Measurements from ENCODE around the gene DGKI. TPM values are rescaled to one million over a fixed set of nuclear protein-coding genes. Genes with fewer than 3 reads are reported as not detected.

DGKI gene
- total and polyA plus RNA-seq, 2 experiments from 2014 or later: 0.16 to 1.0 TPM

GRCh38 chr7:137818036-137818435 is 28.7 kb downstream of the DGKI start:
- no peak overlapping the region for H3K27ac ChIP-seq (ENCODE audit: low read depth)
- no peaks in the 10 kb centered on the region for H4K20me1 ChIP-seq (replicated peaks; ENCODE audit: insufficient read depth)
- Mint-ChIP-seq H3K27me3 (ENCODE audit: insufficient read depth, low read depth, poor library complexity) (peaks cover 4% of the 10 kb centered on the region), H3K27ac (no peak overlapping the region), H3K9me3 (no peaks in the 10 kb centered on the region), H3K36me3 (ENCODE audit: low read depth) (no peaks in the 10 kb centered on the region), H3K4me1 (peaks cover 37% of the 10 kb centered on the region), H3K4me3 (no peak overlapping the region)
- peaks cover 23% of the 10 kb centered on the region for H3K4me1 ChIP-seq (ENCODE audit: insufficient read depth)
- H3K4me3 ChIP-seq: no peak overlapping the region
- H3K79me2 ChIP-seq (replicated peaks; ENCODE audit: insufficient read depth): no peaks in the 10 kb centered on the region
- no peak overlapping the region for H3K4me2 ChIP-seq
- no peaks in the 10 kb centered on the region for H3K9me2 ChIP-seq (ENCODE audit: insufficient read depth)
- no peak overlapping the region for H2AFZ ChIP-seq
- H3K27me3 ChIP-seq (ENCODE audit: insufficient read depth): no peaks in the 10 kb centered on the region
- no peak for ATAC-seq
- DNase-seq (ENCODE audit: low spot score): no peak
- no peaks in the 10 kb centered on the region; the same call in 1 of the 2 replicates for H3F3A ChIP-seq (replicated peaks; ENCODE audit: low read depth)
- TF ChIP-seq EZH2phosphoT487 (IDR thresholded peaks at IDR 0.05; ENCODE audit: unreplicated experiment): no peak
- TF ChIP-seq, protein P1, sequence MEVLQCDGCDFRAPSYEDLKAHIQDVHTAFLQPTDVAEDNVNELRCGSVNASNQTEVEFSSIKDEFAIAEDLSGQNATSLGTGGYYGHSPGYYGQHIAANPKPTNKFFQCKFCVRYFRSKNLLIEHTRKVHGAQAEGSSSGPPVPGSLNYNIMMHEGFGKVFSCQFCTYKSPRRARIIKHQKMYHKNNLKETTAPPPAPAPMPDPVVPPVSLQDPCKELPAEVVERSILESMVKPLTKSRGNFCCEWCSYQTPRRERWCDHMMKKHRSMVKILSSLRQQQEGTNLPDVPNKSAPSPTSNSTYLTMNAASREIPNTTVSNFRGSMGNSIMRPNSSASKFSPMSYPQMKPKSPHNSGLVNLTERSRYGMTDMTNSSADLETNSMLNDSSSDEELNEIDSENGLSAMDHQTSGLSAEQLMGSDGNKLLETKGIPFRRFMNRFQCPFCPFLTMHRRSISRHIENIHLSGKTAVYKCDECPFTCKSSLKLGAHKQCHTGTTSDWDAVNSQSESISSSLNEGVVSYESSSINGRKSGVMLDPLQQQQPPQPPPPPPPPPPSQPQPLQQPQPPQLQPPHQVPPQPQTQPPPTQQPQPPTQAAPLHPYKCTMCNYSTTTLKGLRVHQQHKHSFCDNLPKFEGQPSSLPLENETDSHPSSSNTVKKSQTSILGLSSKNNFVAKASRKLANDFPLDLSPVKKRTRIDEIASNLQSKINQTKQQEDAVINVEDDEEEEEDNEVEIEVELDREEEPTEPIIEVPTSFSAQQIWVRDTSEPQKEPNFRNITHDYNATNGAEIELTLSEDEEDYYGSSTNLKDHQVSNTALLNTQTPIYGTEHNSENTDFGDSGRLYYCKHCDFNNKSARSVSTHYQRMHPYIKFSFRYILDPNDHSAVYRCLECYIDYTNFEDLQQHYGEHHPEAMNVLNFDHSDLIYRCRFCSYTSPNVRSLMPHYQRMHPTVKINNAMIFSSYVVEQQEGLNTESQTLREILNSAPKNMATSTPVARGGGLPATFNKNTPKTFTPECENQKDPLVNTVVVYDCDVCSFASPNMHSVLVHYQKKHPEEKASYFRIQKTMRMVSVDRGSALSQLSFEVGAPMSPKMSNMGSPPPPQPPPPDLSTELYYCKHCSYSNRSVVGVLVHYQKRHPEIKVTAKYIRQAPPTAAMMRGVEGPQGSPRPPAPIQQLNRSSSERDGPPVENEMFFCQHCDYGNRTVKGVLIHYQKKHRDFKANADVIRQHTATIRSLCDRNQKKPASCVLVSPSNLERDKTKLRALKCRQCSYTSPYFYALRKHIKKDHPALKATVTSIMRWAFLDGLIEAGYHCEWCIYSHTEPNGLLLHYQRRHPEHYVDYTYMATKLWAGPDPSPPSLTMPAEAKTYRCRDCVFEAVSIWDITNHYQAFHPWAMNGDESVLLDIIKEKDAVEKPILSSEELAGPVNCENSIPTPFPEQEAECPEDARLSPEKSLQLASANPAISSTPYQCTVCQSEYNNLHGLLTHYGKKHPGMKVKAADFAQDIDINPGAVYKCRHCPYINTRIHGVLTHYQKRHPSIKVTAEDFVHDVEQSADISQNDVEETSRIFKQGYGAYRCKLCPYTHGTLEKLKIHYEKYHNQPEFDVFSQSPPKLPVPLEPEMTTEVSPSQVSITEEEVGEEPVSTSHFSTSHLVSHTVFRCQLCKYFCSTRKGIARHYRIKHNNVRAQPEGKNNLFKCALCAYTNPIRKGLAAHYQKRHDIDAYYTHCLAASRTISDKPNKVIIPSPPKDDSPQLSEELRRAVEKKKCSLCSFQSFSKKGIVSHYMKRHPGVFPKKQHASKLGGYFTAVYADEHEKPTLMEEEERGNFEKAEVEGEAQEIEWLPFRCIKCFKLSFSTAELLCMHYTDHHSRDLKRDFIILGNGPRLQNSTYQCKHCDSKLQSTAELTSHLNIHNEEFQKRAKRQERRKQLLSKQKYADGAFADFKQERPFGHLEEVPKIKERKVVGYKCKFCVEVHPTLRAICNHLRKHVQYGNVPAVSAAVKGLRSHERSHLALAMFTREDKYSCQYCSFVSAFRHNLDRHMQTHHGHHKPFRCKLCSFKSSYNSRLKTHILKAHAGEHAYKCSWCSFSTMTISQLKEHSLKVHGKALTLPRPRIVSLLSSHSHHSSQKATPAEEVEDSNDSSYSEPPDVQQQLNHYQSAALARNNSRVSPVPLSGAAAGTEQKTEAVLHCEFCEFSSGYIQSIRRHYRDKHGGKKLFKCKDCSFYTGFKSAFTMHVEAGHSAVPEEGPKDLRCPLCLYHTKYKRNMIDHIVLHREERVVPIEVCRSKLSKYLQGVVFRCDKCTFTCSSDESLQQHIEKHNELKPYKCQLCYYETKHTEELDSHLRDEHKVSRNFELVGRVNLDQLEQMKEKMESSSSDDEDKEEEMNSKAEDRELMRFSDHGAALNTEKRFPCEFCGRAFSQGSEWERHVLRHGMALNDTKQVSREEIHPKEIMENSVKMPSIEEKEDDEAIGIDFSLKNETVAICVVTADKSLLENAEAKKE (CRISPR knock-in tag; IDR thresholded peaks at IDR 0.05): no peak
- no peak for TF ChIP-seq ZNF331 (CRISPR knock-in tag; IDR thresholded peaks at IDR 0.05; ENCODE audit: low read depth)
- no peak for TF ChIP-seq ZNF114 (CRISPR knock-in tag; IDR thresholded peaks at IDR 0.05)
- no peak for TF ChIP-seq STAT1 (IDR thresholded peaks at IDR 0.05; ENCODE audit: unreplicated experiment)
- no peak for TF ChIP-seq NANOG (IDR thresholded peaks at IDR 0.05; ENCODE audit: borderline replicate concordance)
- no peak for TF ChIP-seq EZH2 (IDR thresholded peaks at IDR 0.05; ENCODE audit: low read depth, unreplicated experiment)
- no peak for TF ChIP-seq CTCF (conservative IDR thresholded peaks at IDR 0.05; ENCODE audit: low read depth in 2 of 2)
- TF ChIP-seq CREB1 (CRISPR knock-in tag; IDR thresholded peaks at IDR 0.05; ENCODE audit: low read depth): no peak
- no peak for TF ChIP-seq POLR2AphosphoS5 (IDR thresholded peaks at IDR 0.05; ENCODE audit: low read depth)
- no peak for TF ChIP-seq JUNB (IDR thresholded peaks at IDR 0.05; ENCODE audit: unreplicated experiment)
- TF ChIP-seq, protein P2, sequence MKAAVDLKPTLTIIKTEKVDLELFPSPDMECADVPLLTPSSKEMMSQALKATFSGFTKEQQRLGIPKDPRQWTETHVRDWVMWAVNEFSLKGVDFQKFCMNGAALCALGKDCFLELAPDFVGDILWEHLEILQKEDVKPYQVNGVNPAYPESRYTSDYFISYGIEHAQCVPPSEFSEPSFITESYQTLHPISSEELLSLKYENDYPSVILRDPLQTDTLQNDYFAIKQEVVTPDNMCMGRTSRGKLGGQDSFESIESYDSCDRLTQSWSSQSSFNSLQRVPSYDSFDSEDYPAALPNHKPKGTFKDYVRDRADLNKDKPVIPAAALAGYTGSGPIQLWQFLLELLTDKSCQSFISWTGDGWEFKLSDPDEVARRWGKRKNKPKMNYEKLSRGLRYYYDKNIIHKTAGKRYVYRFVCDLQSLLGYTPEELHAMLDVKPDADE (IDR thresholded peaks at IDR 0.05): no peak
- TF ChIP-seq, protein P3, sequence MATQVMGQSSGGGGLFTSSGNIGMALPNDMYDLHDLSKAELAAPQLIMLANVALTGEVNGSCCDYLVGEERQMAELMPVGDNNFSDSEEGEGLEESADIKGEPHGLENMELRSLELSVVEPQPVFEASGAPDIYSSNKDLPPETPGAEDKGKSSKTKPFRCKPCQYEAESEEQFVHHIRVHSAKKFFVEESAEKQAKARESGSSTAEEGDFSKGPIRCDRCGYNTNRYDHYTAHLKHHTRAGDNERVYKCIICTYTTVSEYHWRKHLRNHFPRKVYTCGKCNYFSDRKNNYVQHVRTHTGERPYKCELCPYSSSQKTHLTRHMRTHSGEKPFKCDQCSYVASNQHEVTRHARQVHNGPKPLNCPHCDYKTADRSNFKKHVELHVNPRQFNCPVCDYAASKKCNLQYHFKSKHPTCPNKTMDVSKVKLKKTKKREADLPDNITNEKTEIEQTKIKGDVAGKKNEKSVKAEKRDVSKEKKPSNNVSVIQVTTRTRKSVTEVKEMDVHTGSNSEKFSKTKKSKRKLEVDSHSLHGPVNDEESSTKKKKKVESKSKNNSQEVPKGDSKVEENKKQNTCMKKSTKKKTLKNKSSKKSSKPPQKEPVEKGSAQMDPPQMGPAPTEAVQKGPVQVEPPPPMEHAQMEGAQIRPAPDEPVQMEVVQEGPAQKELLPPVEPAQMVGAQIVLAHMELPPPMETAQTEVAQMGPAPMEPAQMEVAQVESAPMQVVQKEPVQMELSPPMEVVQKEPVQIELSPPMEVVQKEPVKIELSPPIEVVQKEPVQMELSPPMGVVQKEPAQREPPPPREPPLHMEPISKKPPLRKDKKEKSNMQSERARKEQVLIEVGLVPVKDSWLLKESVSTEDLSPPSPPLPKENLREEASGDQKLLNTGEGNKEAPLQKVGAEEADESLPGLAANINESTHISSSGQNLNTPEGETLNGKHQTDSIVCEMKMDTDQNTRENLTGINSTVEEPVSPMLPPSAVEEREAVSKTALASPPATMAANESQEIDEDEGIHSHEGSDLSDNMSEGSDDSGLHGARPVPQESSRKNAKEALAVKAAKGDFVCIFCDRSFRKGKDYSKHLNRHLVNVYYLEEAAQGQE (IDR thresholded peaks at IDR 0.05; ENCODE audit: unreplicated experiment): no peak
- H3K36me3 ChIP-seq (ENCODE audit: insufficient read depth): no peaks in the 10 kb centered on the region

Measured in GM23338 (cell line).